HG02840 (cell line): ENCODE data around the gene OR2T11.
A peak's percentile ranks its signal among the peaks of the same experiment; 100 is the strongest.
"Not testable (repeated sequence)": the region's sequence is repeated elsewhere in the genome, so short reads cannot be mapped to it uniquely, and the experiment has no call there.

ENCODE experiments used
- ATAC-seq: cut with Tn5 transposase; IDR thresholded peaks from one replicate; pipeline ENCODE4 v1.9.1; 2021; ENCODE audit warnings: mild to moderate bottlenecking, moderate library complexity, moderate number of reproducible peaks; ENCODE audit not compliant: unreplicated experiment, low FRiP score

The OR2T11 gene, protein sequence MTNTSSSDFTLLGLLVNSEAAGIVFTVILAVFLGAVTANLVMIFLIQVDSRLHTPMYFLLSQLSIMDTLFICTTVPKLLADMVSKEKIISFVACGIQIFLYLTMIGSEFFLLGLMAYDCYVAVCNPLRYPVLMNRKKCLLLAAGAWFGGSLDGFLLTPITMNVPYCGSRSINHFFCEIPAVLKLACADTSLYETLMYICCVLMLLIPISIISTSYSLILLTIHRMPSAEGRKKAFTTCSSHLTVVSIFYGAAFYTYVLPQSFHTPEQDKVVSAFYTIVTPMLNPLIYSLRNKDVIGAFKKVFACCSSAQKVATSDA

DNA sequence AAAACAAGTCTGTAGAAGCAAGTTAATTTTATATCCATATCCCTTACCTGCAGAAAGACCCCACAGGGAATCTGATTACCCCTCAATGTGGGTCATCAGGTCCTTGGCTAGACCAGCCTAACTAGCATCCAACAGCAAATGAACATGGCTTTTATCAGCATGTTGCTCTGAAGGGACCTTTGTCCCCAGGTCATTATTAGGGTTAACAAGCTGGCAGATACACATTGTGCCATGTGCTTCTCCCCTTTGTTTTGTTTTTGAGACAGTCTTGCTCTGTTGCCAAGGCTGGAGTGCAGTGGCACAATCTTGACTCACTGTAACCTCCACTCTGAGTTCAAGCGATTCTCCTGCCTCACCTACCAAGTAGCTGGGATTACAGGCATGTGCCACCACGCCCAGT, at the start of gene OR2T11:
TSS of gene OR2T11 (minus strand) at position 101 of the 400 bp plus-strand sequence. CDS start 7,963 bp downstream, outside the sequence.
- not testable (repeated sequence) for ATAC-seq

DNA sequence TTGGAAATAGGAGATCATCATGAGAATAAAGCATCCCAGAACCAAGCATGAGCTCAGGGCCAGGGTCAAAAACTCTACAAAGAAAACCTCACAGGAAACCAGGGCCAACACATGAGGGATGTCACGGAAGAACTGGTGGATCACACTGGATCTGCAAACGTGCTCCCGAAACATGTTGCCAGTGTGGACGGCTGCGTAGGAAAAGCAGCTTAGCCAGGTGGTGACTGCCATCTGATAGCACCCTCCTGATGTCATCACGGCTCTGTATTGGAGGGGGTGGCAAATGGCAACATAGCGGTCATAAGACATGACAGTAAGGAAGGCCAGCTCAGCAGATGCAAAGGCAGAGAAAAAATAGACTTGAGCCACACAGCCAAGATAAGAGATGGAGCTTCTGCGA, 46.8 kb upstream of the OR2T11 start:
- ATAC-seq: no peak

DNA sequence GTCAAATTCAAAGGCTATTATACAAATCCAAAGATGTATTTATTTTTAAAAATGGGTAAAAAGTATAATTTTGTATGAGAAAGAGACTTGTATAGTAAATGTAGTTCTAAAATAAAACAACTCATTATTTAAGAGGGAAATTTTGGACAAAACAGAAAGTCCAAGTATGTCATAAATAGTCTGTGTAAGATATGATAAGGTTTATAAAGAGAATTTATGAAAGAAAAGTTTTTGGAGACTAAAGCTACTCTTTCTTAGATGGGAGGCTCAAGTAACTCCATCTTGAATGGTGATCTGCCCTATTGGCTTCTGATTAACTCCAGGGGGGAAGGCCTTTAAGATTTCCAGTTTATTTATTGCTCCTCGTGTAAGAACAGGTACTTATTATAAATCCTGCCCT, 35.1 kb upstream of the OR2T11 start:
- ATAC-seq: no peak

DNA sequence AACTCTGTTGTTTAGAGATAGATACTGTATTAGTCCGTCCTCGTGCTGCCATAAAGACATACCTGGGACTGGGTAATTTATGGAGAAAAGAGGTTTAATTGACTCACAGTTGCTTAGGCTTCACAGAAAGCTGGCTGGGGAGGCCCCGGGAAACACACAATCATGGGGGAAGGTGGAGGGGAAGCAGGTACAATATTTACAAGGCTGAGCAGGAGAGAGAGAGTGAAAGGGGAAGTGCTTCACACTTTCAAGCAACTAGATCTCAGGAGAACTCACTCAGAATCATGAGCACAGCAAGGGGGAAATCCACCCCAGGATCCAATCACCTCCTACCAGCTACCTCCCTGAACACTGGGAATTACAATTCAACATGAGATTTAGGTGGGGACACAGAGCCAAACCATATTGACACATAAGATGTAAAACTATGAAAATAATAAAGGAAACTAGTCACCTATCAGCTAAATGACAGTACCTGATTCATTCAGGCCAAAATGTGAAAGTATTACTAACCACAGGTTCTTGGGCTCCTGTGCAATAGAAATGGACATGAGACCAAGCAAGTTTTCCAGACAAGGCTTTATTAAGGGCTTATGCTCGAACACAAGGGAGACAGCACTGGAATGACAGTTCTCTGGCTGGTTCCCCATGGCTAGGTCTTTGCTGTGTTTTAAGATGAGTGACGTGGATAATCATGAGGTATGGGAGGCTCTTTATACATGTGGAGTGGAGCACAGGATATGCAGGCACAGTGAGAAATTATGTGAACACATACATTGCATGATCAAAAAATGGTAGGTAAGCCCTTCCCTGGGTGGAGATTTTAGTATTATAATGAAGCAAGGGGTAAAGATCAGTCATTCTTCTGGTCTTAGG, 28.8 kb upstream of the OR2T11 start:
- ATAC-seq: peak; percentile 87

DNA sequence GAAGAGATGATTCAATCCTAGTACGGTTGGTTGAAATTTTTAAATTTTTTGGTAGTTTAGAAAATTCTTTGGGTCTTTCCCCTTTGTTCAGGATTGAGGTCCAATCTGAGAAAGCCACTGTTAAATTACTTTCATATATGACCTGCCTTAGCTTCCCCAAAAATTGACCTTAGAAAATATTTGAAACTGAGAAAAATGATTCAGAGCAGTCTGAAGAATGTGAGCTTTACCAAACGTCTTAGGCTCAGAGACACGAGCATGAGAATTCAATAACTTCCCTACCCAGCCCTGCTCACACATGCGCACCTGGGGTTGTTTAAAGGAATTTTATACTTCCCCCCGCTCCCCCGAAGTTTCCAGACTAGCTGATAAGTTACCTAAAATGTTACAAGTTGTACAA, 21.9 kb upstream of the OR2T11 start:
- ATAC-seq: not testable (repeated sequence)

DNA sequence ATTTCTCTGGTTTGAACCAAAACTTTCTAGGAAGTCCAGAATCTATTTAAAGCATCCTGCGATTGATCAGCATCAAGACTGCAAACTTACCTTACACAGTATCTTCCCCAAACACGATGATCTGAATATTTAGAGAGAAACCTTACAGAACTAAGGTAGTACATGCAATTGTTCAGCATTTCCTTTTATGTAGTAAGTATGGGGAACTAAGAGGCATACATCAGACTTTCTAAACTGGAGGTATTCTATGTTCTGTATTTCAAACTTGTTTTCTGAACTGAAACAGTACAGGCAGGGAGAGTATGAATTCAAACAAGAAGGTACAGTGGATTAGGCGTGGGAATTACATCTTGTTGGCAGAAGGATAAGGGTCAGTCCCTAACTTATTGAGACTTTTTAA, 20.5 kb upstream of the OR2T11 start, which contains the start of gene OR2T27:
TSS of gene OR2T27 (minus strand) at position 175 of the 400 bp plus-strand sequence. CDS start 4,644 bp downstream, outside the sequence.
- ATAC-seq: peak; percentile 56

DNA sequence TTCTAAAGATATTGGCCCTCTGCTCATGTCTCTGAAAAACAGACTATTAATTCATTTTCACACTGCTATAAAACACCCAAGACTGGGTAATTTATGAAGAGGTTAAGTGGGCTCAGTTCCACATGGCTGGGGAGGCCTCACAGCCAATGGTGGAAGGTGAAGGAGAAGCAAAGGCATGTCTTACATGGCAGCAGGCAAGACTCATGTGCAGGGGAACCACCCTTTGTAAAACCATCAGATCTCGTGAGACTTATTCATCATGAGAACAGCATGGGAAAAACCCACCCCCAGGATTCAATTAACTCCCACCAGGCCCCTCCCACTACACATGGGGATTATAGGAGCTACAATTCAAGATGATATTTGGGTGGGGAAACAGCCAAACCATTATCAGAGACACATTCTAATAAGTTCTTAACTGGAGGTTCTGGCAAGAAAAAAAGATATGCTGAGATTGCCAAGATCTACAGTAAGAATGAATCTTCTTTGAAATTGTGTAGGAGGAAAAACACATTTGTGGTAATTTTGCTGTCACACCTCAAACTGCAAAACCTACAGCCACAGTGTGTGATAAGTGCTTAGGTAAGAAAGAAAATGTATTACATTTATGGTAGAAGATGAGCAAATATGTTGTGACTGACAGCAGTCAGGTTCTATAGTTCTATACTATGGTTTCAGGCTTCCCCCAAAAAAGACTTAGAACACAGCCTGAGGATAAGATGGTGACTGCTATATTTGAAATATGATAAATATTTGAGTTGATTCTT, 14.1 kb upstream of the OR2T11 start:
- ATAC-seq: not testable (repeated sequence)

DNA sequence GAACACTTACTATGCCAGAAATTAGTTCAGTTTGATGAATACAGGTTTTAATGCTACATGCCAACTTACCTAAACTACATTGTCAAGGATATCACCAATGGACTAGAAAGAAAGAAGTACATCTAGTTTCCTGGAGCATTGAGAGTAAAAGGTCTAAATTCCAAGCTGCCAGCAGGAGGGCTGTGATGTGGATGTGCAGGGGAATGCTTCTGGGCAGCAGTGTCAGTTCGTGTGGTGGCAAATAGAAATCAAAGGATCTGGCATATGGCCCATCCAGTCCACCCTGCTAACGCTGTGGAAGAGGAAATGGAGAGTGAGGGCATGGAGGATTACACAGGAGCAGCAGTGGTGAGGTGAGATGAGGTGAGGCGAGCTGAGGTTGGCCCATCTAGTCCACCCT, 10.3 kb upstream of the OR2T11 start, which contains the start of gene OR2T35:
TSS of gene OR2T35 (minus strand) at position 101 of the 400 bp plus-strand sequence. CDS start 6,020 bp downstream, outside the sequence.
- not testable (repeated sequence) for ATAC-seq

DNA sequence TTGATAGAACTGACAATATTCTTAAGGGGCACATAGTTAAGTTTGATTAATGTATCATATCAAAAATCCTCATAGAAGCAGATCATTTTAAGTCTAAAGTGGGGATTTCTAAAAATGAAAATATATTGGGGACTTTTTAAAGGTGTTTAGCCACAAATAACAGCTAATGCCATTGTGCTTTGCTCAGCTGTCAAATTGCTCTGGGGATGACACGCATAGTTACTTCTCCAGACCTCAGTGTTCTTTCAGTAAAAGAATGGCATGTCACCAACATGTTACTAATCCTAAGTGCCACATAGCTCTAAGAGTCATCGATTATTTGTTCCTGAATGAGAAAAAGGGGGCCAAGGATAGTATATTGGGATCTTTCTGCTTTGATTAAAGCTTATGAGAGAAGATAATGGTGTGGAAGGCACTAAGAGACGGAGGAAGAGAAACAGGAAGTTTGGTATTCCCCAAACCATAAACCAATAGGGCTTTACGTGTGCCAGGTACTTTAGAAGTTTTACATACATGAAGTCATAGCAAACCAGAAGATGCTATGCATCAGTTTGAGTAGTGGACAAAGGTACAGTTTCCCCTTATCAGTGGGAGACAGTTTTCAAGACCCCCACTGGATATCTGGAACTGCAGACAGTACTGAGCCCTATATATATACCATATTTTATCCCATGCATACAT, 8.2 kb upstream of the OR2T11 start:
- peak; percentile 76 for ATAC-seq

DNA sequence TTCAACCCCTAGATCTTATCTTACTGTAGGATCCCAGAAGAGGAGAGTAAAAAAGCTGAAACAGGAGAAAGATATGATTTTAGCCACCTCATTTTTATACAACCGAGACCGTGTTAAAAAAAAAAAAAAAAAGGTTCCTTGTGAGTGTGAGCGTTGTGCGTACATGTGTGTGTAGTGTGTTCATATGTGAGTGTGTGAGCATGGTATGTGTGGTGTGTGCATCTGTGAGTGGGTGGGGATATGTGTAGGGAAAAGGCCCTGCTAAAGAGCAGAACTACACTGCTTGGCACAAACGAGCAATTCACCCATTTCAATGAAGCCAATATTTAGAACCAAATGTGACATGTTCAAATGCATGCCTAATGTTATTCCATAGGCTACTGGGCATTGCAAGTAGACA, 6.7 kb upstream of the OR2T11 start:
- not testable (repeated sequence) for ATAC-seq

DNA sequence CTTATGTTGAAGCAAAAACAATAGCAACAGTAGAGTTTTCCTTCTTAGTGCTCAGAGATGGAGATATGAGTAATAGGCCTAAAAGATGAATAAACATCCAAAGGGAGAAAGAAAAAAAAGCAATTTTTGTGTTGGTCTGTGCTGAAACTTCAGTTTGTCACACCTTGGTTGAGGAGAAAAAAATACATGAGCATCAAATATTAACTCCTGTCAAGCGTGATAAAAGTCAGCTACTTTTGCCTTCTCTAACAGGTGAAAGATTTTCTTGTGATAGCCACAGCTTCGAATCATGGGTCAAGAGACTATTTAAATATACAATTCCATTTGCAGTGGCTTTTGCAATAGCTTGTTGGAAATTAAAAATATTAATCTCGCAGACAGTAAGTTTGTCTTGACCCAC, 6.0 kb upstream of the OR2T11 start:
- ATAC-seq: peak; percentile 26

DNA sequence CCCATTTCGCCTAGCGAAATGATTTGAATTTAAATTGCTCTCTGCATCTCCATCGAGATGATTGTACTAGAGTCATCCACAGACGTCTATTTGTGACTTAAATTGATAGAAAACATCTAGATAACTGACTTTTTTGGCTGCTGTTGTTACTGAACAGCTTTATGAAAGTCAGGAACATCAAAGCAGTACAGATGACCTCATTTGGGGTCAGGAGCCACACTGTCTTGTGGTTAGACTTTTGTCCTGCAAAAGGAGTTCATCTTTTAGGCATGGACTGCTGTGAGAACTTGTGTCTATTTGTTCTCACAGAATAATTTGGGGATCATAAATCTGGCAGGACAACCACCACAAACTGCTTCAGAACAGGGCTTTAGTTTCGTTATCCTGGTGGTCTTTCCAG, 4.8 kb upstream of the OR2T11 start:
- ATAC-seq: not testable (repeated sequence)

DNA sequence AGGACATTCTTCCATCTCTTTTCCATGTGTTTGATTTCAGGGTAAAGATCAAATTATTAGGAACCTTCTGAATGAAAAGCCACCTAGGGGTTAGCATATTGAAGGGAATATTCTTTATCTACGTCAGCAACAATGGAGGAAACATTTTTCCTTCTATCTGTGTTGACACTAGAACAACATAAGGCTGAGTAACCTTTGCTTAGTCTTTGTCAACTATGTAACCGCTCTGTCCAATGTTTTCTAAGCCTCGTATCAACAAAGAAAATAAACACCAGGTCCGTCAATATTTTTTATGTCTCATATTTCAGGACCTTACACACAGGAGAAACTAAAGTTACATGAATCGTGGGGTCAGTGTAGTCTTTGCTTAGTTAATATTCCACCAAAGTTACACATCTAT, 1.7 kb upstream of the OR2T11 start:
- not testable (repeated sequence) for ATAC-seq

DNA sequence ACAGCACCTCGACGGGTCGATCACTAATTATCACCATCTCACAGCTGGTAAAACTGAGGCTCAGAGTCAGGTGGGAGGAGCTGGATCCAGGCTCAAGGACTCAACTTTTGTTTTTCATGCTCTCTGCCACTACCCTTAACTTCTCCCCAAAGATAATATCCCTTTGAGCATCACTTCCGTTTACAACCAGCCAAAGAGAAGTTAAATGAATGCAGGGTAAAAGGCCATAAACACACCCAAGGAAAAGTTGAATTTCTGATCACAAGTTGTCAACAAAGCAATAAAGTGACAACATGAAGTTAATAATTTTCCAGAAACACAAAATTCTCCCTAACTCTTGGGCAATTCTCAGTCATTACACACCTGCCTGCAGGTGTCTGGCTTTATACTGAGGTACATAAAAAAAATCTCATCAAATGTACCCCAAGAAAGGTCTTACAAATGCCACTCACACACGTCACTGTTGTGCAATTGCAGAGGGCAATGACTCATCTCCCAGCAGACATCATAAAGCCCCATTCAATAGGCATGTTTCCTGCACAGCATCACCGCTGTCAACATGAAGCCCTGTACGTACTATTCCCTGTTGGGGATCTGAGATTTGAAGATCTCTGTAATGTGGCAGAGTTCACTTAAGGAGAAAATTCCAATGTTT, 3.4 kb downstream of the OR2T11 start:
- no peak for ATAC-seq

DNA sequence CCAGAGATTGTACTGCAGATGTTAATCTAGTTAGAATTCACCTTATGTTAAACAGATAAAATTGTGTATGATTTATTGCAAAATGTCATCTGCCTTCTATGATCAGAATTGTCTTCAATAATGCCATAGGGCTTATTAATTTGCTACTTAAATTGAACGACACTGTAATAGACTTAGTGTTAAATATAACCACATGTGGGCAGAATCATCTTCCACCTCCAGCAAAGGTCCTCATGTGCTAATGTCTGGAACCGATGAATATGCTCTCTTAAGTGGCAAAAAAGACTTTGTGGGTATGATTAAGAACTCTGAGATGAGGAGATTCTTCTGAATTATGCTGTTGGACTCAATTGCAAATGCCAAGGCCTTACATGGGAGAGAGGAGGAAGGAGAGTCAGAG, 4.3 kb downstream of the OR2T11 start:
- no peak for ATAC-seq

DNA sequence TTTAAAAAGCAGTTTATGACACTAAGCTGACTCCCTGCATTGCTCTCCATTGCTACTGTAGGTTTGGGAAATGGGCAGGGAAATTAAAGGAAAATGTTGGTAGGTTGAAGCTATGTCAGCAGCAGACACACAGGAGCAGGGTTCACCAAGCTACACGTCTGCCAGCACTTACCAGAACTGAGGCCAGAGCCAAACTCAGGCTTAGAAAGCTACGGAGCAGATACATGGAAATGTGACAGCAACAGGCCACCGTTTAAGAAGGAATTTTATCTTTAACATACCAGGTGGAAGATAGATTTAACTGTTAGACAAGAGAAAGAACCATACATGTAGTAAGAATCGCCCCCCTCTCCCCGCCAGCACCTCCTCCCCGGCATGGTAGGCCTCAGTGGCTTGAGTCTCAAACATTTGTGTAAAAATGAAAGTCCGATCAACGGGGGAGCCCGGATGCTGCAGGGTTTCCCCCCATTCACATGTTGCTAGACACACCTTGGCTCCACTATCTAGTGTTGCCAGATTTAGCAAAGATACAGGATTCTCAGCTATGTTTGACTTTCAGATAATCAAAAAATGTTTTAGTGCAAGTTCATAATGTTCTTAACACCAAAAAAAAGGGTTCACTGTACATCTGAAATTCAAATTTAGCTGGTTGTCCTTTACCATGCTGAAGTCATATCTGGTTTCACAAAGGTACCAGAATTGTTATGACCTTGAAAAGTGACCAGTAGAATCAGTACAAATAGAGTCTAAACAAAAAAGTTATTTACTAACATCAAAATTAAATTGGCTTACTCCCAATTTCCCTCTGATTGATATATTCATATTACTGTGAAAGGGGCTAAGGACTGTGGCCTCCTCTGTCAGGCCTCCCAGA, 6.7 kb downstream of the OR2T11 start:
- peak; percentile 96 for ATAC-seq

DNA sequence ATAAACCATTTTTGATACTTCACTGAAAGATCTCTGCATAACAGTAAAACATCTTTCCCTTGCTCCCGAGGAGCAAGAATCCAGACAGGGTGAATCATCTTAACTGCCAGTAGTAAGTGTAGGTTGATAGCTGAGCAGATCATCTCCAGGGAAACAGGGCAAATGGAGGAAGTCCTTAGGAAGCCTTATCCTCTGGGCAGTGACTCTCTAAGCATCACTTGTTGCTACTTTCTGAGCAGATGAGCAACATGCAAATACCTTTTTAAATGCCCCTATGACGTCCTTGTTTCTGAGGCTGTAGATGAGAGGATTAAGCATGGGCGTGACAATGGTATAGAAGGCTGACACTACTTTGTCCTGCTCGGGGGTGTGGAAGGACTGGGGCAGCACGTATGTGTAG, 8.9 kb downstream of the OR2T11 start:
- ATAC-seq: no peak

DNA sequence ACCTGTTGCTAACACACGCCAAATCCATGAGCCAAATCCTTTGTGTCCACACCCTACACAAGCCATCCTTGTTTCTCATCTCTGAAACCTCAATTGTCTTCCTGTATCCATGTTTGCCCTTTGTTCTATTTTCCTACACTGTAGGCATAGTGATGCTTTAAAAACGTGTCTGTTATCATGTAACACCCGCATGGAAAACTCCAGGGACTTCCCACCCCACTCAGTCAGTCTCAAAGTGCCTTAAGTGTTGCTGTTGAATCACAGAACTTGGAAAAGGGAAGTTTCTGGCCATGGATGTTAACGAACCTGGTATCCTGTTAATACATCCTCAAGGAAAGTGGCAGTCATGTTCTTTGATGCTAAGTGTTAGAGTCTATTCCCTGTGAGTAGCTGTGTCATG, 9.7 kb downstream of the OR2T11 start:
- ATAC-seq: no peak
